GM18499 (cell line): ENCODE results near the gene SGMS1.
"Not testable (repeated sequence)": the region's sequence is repeated elsewhere in the genome, so short reads cannot be mapped to it uniquely, and the experiment has no call there.

Source experiments
- ATAC-seq: cut with Tn5 transposase; IDR thresholded peaks from one replicate; pipeline ENCODE4 v1.9.1; 2021; ENCODE audit warnings: moderate number of reproducible peaks; ENCODE audit not compliant: insufficient read depth, unreplicated experiment

The SGMS1 gene

DNA sequence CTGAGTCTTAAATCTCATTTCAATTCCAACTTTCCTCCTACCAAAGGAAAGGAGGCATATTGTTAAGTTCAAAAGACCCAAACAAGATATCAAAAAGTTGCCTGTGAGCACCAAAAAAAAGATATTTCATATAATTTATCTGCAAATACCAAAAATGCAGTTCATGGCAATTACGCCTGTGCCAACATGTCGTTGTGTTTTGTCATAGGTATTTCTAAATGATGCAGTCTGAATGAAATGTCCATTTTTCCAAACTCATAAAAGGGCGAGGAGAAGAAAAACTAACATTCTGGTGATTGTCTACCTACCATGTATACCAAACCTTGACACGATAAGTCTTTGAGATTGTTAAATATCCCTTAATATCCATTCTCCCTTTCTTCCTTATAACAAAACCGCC lies 109.8 kb downstream of the SGMS1 start:
- ATAC-seq = no peak

DNA sequence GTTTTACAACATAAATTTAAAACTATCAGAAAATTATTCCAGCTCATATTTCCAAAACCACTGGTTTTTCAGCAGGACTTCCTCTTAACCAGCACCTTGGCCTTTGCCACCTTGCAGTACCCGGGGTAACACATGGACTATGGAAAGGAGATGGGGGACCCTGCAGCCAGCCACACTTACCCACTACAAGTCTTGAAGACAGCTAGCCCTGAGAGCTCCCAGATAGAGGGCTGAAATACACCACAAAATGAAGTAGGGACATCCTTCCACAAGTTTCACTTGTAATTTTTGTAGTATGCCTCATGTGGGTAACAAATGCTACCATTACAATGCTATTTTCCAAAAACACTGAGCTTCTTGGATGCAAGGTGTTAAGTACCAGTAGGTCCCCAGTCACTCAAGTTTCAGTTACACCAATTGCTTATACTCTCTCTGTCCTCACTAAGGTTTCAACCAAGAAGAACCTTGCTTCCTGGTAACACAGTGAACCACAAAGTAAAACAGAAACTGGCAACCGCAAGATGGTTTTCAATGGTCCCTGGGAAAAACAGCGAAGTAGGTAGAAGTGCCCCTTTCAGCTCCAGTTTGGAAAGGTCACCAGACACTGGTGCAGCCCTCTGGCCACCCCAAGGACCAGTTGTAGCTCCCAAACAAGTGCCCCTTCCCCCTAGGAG lies 110.9 kb downstream of the SGMS1 start:
- ATAC-seq = peak; percentile 35

DNA sequence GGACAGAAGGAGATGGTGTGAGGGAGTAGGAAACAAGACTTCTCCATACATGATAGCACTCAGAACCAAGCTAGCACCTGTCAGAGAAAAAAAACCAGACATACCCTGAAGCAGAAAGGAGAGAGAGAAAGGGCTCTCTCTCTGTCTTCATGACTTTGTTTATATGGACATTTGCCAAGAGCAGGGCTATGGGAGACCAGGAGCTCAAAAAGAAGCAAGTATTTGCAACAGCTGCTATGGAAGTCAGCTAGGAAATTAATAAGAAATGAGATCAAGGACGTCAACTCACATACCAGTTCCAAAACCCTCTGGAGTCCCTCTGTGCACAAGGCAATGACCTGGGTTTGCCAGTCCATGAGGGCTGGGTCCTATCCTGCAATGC lies 111.6 kb downstream of the SGMS1 start:
- no peak for ATAC-seq

GRCh38 chr10:50511492-50512213 lies 112.1 kb downstream of the SGMS1 start:
- no peak for ATAC-seq

DNA sequence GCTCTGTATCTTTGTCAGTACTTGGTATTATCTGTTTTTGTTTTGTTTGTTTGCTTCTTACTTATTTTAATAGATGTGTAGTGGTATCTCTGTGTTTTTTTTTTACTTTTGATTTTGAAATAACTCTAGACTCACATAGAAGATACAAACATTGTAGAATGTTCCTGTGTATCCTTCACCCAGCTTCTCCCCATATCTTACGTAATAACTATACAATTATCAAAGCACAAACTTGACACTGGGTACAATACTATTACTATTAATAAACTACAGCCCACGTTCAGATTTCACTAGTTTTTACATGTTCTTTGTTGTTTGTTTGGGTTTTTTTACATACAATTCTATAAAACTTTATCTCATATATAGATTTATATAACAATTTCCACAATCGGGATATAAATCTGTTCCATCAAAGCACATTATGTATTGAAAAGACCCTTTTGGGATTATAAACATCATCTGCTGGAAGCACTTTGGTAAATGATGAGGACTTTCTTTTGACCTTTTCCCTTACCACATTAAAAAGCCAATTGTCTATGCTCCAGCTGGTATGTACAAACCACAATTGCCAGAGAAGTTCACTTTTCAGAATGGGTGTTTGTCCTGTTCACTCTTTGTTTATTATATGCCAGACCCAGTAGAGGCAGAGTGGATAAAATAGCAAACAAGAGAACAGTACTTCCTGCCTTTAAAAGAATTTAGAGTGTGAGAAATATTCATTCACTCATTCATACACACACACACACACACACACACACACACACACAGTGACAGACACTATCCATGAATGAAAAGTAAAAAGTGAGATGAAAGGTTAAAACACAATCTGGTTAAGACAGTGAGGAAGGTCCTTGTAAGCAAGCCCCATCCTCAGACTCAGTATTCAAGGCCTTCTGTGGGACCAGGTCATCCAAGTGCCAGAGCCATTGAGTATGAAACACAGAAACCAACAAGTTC lies 113.0 kb downstream of the SGMS1 start:
- ATAC-seq = no peak

DNA sequence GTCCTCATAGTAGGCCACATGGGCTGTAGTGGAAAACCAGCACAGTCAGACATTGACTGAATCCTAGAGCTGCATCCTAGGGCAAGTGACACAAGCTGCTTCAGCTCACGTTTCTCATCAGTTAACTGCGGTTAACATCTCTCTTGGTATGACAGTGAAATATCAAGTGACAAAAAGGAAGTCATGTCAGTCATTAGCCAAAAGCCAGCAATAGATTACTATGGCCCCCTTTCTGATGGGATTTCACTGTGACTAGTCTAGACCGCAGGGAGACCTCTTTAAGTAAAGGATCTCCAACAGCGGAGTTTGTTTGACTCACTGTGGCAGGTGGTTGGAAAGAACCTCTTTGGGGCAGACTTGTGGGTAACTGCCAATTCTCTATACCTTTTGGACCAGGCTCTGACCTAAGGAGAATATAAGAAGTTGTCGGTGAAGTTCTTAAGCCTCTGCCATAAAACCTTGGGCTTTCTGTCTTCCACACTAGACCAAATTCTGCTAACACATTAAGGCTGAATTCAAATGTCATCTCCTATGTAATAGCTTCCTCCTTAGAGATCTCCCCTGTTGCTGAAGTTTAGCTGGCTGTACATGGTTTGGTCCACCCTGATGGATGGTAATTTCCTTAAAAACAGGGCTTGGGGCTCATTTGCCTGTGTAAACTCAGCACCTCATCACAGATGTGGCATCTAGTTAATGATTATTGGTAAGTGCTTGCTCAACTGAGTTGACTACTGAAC lies 115.3 kb downstream of the SGMS1 start:
- ATAC-seq = peak; percentile 64

DNA sequence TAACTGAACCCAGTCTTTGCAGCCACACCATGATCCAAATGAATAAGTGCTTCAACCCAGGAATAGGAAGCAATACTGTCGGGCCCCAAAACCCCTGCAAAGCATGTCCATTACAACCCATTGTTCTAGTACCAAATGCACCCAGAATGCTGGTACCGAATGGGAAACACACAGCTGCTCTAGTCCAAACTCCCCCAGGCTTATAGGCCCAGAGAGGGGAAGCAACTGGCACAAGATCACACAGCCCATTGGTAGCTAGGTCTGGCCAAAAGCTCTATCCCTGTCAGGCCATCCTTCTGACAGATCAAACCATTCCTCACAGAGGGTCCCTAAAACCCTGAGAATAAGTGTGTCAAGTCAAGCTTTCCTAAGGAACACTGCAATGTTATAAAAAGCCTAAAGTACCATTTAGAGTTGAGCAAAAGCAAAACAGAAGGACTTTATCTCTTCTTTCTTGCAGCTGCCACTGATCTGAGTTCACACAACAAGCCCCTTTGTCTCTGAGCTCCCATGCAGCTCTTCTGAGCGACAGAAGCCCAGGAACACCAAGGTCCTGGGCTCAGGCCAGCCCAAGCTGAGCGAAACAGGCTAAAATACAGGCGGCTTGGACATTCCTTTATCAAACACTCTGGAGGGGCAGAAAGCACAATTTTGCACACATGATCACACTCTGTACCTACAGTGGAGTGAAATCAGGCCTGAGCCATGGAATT lies 116.7 kb downstream of the SGMS1 start:
- ATAC-seq = no peak

GRCh38 chr10:50504389-50504788 lies 119.4 kb downstream of the SGMS1 start:
- no peak for ATAC-seq

DNA sequence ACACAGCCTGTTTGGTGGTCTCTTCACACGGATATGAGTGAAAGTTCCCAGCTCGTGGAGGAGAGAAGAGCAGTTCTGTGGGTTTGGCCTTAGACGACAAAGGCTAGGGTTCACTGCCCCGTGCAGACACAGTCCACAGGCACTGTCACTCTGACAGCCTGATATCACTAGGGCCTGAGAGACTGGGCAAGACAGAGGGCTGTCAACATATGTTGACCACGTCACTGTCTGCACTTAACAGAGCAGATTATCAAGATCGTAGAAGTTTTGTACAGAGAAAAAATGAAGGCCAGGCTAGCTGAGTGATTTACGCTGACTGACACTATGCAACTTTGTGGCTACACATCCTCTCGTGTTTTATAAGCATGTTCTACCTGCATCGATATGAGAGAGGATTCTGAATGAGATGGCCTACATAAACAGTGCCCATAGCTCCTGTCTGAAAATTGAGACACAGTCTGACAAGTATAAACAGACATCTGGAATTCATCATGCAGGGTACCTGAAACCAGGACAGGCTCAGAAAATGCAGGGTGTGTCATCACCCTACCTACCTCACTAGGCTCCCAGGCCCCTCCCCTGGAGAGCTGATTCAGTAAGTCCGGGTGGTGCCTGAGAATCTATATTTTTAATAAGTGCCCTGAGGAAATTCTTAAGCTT lies 120.0 kb downstream of the SGMS1 start:
- ATAC-seq = no peak

- ATAC-seq = not testable (repeated sequence)
Observed at GRCh38 chr10:50503156-50503555, 120.6 kb downstream of the SGMS1 start.

- no peak for ATAC-seq
Observed at GRCh38 chr10:50501924-50502452, 121.8 kb downstream of the SGMS1 start.

DNA sequence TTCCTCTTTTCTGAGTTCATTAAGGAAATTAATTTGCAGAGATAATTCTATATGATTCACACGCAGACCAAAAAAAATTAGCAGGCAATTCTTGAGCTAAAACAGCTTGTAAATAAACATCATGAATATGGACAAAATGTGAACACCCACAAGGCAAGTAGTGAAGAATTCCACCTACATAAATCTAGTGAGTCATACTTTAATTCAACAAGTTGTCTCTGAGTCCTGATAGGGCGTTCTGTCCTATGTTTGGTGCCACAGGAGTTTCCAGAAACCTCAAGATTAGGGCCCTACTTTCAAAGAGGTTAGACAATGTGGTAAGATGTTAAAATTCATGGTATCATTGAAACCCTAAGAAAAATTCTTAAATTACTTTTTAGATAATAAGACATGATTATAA lies 122.3 kb downstream of the SGMS1 start:
- ATAC-seq = no peak

GRCh38 chr10:50498465-50498864 lies 125.3 kb downstream of the SGMS1 start:
- no peak for ATAC-seq

DNA sequence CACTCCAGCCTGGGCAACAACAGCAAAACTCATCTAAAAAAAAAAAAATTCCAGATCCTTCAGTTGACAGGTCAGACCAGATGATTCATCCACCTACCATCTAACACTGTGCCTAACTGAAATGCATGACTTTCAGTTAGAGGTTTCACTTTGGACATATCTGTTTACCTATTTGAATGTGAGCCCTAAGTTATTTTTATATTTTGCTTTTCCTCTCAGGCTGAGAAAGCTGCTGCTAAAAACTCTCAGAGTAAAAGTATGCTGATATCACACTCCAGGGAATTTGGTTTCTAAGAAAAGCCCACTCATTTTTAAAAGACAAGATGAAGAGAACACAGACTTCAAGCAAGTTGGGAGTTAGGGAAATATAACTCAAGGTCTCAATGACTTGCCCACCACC lies 126.0 kb downstream of the SGMS1 start:
- ATAC-seq = peak; percentile 96

DNA sequence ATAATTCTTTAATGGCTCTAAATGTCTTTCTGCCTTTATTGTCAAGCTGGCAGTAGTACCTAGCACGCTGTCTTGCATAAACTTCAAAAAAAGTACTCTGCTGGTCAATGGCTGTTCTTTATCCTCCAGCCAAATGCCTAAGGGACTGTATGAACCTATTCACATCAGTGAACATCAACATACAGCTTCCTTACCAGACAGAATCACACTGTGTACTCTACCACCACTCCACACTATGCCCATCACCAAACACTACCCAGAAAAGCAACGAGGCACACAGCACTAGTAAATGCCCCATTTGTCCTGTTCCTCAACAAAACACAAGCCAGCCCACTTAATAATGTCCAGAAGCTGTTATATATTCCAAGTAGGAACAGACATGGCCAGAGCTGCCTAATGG lies 127.5 kb downstream of the SGMS1 start:
- ATAC-seq = no peak

DNA sequence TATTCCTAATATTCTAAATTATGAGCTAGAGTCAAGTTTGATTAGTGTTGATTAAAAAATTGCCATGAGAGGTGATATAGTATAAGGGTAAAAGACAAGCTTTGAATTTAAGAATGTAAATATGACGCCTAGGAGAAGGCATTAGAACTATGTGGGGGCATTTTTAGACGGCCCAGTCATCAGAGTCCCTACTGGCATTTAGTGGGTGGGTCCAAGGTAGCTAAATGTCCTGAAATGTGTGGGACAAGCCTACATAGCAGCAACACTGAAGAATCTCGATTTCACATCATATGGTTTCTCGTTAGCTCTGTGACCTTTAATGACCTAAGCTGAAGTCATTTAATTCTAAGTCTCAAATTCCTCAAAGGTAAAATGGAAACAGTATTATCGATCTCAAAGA lies 133.5 kb downstream of the SGMS1 start:
- ATAC-seq = no peak

DNA sequence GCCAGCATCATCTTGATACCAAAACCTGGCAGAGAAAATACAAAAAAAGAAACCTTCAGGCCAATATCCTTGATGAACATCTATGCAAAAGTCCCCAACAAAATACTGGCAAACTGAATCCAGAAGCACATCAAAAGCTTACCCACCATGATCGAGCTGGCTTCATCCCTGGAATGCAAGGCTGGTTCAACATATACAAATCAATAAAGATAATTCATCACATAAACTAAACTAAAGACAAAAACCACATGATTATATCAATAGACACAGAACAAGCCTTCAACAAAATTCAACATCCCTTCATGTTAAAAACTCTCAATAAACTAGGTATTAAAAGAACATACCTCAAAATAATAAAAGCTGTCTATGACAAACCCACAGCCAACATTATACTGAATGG lies 139.2 kb downstream of the SGMS1 start:
- not testable (repeated sequence) for ATAC-seq

DNA sequence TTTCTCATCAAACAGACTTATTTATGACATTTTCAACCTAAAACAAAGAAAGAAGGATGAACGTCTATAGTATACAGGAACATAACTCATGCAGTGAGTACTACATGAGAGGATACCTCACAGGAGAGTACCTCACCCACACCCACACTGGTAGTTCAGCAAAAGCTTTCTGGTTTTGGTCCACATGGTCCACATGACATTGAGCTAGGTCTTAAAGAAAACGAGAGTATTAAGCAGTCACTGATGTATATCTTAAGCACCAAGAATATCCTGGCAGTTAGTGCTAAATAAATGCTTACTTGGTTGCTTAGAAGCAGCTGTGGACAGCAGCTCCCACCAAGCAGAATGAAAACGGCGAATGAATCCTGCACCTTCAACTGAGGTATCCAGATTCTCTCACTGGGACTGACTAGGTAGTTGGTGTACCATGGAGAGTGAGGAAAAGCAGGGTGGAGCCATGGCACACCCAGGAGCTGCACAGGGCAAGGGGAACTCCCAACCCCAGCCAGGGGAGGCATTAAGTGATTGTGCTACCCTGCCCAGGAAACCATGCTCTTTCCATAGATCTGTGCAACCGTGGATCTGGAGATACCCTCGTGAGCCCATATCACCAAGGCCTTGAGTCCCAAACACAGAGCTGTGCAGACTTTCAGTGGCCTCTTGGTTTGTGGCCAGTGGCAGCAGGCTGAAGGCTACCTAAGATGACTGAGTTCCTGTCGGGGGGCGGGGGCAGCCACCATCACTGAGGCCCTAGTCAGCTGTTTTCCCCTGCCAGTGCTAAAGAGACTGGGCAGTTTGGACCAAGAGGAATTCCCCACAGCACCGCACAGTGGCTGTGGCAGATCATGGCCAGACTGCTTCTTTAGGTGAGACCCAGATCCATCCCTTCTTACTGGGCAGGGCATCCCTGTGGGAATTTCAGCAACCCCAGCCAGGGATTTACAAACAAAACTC lies 143.4 kb downstream of the SGMS1 start:
- ATAC-seq = no peak
